Suprapubic skin (tissue), 3 donors: ENCODE data around the gene CELF4.

Experiments
- CTCF ChIP-seq, 2 donors: fragments of 200-600 bp in 1 of 2; fragments of 450-650 bp in 1 of 2; sonication (generic) in 1 of 2; IDR thresholded peaks; one replicate each; pipeline ENCODE4 v1.5.1; 2016 to 2019; ENCODE audit warnings: antibody characterized with exemption in 2 of 2, mild to moderate bottlenecking in 1 of 2, moderate library complexity in 1 of 2
- EP300 ChIP-seq: sonication (generic); formaldehyde crosslinking; IDR thresholded peaks from one replicate; pipeline ENCODE4 v1.6.1; 2017; ENCODE audit warnings: antibody characterized with exemption
- POLR2A ChIP-seq, 2 donors: fragments of 450-650 bp; IDR thresholded peaks; one replicate each; pipeline ENCODE4 v1.6.1; 2017; ENCODE audit warnings: antibody characterized with exemption in 2 of 2, mild to moderate bottlenecking in 2 of 2, moderate library complexity in 2 of 2

DNA sequence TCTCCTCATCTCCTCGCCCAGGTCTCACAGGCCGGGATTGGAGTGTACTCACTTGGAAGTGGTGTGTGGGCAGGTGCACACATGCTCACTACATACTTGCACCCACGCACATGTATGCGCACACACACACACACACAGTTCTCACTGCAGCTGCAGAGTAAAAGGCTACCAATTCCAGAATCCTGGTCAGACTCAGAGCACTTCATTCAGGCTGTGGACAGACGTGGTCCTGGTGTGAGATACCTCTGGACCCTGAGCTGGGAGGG is 19.4 kb downstream of the CELF4 start:
- TF ChIP-seq POLR2A (IDR thresholded peaks at IDR 0.05) (no peak), CTCF (IDR thresholded peaks at IDR 0.05) (no peak), EP300 (no peak)
